ENCODE results near the gene SOX8. TPM values are rescaled to one million over a fixed set of nuclear protein-coding genes. Genes with fewer than 3 reads are reported as not detected.

Gene SOX8
- total RNA-seq, 2 experiments from 2014 or later, result 0.10 to 0.13 TPM

GRCh38 chr16:999677-1000076 is 18.1 kb downstream of the SOX8 start:
- no peak overlapping the region for H3K4me3 Mint-ChIP-seq
- H3K27ac Mint-ChIP-seq, result no peak overlapping the region
- H3K36me3 Mint-ChIP-seq (ENCODE audit: low read depth), result no peaks in the 10 kb centered on the region
- peaks cover 44% of the 10 kb centered on the region for H3K4me1 Mint-ChIP-seq
- ChIA-PET POLR2A (interaction anchor here (1.4 to 2.0 kb wide), 2 partner anchors 35 to 36 kb away, joined by 3 to 6 read pairs; no protein-coding TSS in a partner anchor), CTCF (no interaction called here)
- peaks cover 41% of the 10 kb centered on the region for H3K27me3 Mint-ChIP-seq
- DNase-seq, result no peak
- no peaks in the 10 kb centered on the region for H3K9me3 Mint-ChIP-seq

GRCh38 chr16:1000608-1001007 is 19.0 kb downstream of the SOX8 start:
- no peaks in the 10 kb centered on the region for H3K36me3 Mint-ChIP-seq (ENCODE audit: low read depth)
- CTCF ChIA-PET, result no interaction called here
- POLR2A ChIA-PET, result interaction anchor here (1.4 to 2.0 kb wide), 3 partner anchors 31 to 37 kb away, joined by 3 to 6 read pairs (median 4); no protein-coding TSS in a partner anchor

DNA sequence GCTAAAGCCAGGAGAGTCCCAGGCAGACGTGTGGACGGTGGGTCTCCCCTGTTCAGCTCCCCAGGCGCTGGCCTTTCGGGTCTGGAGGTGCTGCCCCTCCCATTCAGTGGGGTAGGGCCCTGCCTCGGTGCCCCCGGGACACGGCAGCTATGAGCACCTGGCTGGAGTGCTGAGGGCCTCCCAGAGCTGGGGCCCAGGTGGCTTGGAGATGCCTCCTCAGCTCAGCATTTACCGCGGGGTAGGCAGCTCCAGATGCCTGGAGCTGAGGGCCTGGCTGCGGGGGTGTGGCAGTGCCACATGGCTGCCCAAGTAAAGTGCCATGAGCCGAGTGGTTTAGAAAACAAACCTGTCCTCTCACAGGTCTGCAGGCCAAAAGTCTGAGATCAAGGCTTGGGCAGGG is 19.5 kb downstream of the SOX8 start:
- ChIA-PET CTCF (no interaction called here), POLR2A (interaction anchor here (1.4 kb wide), 2 partner anchors 31 to 38 kb away, joined by 3 to 4 read pairs; no protein-coding TSS in a partner anchor)
- no peaks in the 10 kb centered on the region for H3K9me3 Mint-ChIP-seq
- peaks cover 31% of the 10 kb centered on the region for H3K27me3 Mint-ChIP-seq
- H3K36me3 Mint-ChIP-seq (ENCODE audit: low read depth), result no peaks in the 10 kb centered on the region
- no peak for DNase-seq
- H3K4me1 Mint-ChIP-seq, result peaks cover 44% of the 10 kb centered on the region
- no peak overlapping the region for H3K4me3 Mint-ChIP-seq
- no peak overlapping the region for H3K27ac Mint-ChIP-seq

More at GRCh38 chr16:1000608-1001007, 19.0 kb downstream of the SOX8 start:
- Mint-ChIP-seq H3K4me1 (peaks cover 44% of the 10 kb centered on the region), H3K27me3 (peaks cover 36% of the 10 kb centered on the region), H3K27ac (no peak overlapping the region), H3K4me3 (no peak overlapping the region), H3K9me3 (no peaks in the 10 kb centered on the region)
- no peak for DNase-seq

GRCh38 chr16:1002399-1003166 is 21.0 kb downstream of the SOX8 start:
- POLR2A ChIA-PET, result interaction anchor here (1.1 to 1.2 kb wide), 2 partner anchors 22 to 39 kb away, joined by 4 read pairs; partner anchors contain the start of gene SOX8

DNA sequence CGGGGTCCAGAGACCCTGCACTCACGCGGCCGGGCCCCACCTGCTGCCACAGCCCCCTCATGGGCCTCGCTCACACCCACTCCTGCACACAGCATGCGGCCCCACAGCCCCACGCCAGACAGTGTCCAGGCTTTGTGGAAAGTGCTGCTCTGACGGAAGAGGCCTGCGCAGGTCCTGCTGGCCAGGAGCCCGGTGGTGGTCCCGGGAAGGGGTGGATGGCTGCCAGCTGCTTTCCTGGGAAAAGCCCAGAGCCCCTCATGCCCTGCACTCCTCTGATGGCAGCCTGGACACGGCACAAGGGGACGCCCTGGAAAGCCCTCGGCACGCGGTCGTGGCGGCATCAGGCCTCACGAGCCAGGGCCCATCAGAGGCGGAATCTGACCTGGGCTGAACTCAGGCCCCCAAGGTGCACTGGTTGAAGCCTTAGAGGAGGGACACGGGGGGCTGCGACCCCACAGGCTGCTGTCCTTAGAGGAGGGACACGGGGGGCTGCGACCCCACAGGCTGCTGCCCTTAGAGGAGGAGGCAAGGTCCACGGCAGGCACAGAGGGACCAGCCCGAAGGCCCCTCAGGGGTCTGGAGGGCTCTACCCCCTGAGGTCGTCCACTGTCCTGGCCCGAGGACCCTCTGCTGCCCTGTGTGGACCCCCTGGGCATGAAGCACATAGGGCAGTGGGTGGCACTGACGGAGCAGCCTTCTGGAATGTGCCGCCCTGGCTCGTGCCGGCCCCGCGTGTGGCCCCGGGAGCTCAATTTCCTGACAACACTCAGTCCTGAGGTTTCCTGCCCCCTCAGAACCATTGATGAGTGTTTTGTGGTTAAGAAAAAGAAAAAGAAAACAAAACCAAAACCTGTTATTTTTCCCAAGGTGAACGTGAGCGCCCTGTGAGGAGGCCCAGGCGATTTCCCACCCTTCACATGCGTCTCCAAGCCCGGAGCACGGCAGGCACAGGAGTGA is 22.1 kb downstream of the SOX8 start:
- peaks cover 11% of the 10 kb centered on the region for H3K27me3 Mint-ChIP-seq
- peaks cover 22% of the 10 kb centered on the region for H3K4me1 Mint-ChIP-seq
- POLR2A ChIA-PET, result interaction anchor here (1.0 to 1.4 kb wide), 5 partner anchors 8 to 417 kb away, joined by 3 to 4 read pairs (median 3); partner anchors contain the start of gene SOX8
- H3K36me3 Mint-ChIP-seq (ENCODE audit: low read depth), result no peaks in the 10 kb centered on the region
- CTCF ChIA-PET, result interaction anchor here (0.6 kb wide), 1 partner anchor 40 kb away, joined by 5 read pairs; no protein-coding TSS in a partner anchor
- peak overlapping the region; percentile 57 for H3K4me3 Mint-ChIP-seq
- peak; percentile 67 for DNase-seq
- H3K27ac Mint-ChIP-seq, result peak overlapping the region; percentile 66
- H3K9me3 Mint-ChIP-seq, result no peaks in the 10 kb centered on the region

More at GRCh38 chr16:1002399-1003166, 21.0 kb downstream of the SOX8 start:
- peaks cover 33% of the 10 kb centered on the region for H3K4me1 Mint-ChIP-seq
- no peak overlapping the region for H3K27ac Mint-ChIP-seq
- H3K9me3 Mint-ChIP-seq, result no peaks in the 10 kb centered on the region
- no peaks in the 10 kb centered on the region for H3K36me3 Mint-ChIP-seq (ENCODE audit: low read depth)
- DNase-seq, result peak; percentile 68
- peaks cover 21% of the 10 kb centered on the region for H3K27me3 Mint-ChIP-seq
- CTCF ChIA-PET, result no interaction called here
- H3K4me3 Mint-ChIP-seq, result no peak overlapping the region

GRCh38 chr16:1005286-1005685 is 23.7 kb downstream of the SOX8 start:
- H3K9me3 Mint-ChIP-seq, result no peaks in the 10 kb centered on the region
- DNase-seq, result no peak
- ChIA-PET POLR2A (interaction anchor here (0.6 kb wide), 1 partner anchor 700 kb away, joined by 3 read pairs; no protein-coding TSS in a partner anchor), CTCF (no interaction called here)
- H3K27ac Mint-ChIP-seq, result no peak overlapping the region
- H3K36me3 Mint-ChIP-seq (ENCODE audit: low read depth), result no peaks in the 10 kb centered on the region
- H3K4me1 Mint-ChIP-seq, result peaks cover 18% of the 10 kb centered on the region
- H3K4me3 Mint-ChIP-seq, result no peak overlapping the region
- H3K27me3 Mint-ChIP-seq, result peaks cover 13% of the 10 kb centered on the region

- Mint-ChIP-seq H3K27ac (no peak overlapping the region), H3K4me3 (no peak overlapping the region), H3K9me3 (no peaks in the 10 kb centered on the region), H3K4me1 (peaks cover 18% of the 10 kb centered on the region), H3K36me3 (ENCODE audit: low read depth) (no peaks in the 10 kb centered on the region), H3K27me3 (peaks cover 9% of the 10 kb centered on the region)
- no peak for DNase-seq
- CTCF ChIA-PET, result no interaction called here
- POLR2A ChIA-PET, result interaction anchor here (2.0 kb wide), 1 partner anchor 42 kb away, joined by 5 read pairs; no protein-coding TSS in a partner anchor
Observed at GRCh38 chr16:1006781-1007180, 25.2 kb downstream of the SOX8 start.

DNA sequence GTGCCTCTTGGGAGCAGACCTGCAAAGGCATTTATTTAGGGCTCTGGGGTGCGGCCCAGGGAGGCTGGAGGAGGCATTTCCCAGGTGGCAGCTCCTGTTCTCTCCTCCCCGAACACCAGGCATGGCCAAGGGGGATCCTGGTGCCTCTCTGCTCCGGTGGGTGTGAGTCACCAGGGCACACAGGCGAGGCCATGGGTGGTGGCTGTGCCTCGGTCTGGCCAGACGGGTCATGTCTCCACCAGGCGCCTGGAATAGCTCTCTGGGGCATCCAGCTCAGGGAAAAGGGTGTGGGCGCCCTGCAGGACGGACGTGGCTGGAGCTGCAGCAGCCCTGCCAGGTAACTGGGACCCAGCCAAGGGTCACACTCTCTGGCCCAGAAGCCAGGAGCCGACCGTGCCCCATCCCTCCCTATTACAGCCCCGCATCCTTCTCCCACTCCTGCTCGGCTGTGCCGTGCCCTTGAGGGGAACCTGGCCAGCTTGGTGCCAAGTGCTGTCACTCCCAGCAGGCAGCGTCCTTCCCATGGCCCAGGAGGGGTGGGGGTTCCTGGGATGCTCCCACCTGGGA is 25.8 kb downstream of the SOX8 start:
- no peaks in the 10 kb centered on the region for H3K36me3 Mint-ChIP-seq (ENCODE audit: low read depth)
- no peak overlapping the region for H3K4me3 Mint-ChIP-seq
- peaks cover 9% of the 10 kb centered on the region for H3K27me3 Mint-ChIP-seq
- CTCF ChIA-PET, result no interaction called here
- no peak for DNase-seq
- peaks cover 18% of the 10 kb centered on the region for H3K4me1 Mint-ChIP-seq
- POLR2A ChIA-PET, result interaction anchor here (2.0 kb wide), 1 partner anchor 43 kb away, joined by 5 read pairs; no protein-coding TSS in a partner anchor
- H3K27ac Mint-ChIP-seq, result no peak overlapping the region
- H3K9me3 Mint-ChIP-seq, result no peaks in the 10 kb centered on the region

- Mint-ChIP-seq H3K9me3 (no peaks in the 10 kb centered on the region), H3K27ac (no peak overlapping the region), H3K4me1 (peaks cover 11% of the 10 kb centered on the region), H3K27me3 (peaks cover 7% of the 10 kb centered on the region), H3K36me3 (ENCODE audit: low read depth) (no peaks in the 10 kb centered on the region), H3K4me3 (no peak overlapping the region)
- ChIA-PET CTCF (no interaction called here), POLR2A (interaction anchor here (2.0 kb wide), 1 partner anchor 44 kb away, joined by 5 read pairs; no protein-coding TSS in a partner anchor)
- DNase-seq, result no peak
Observed at GRCh38 chr16:1008085-1008484, 26.5 kb downstream of the SOX8 start.

DNA sequence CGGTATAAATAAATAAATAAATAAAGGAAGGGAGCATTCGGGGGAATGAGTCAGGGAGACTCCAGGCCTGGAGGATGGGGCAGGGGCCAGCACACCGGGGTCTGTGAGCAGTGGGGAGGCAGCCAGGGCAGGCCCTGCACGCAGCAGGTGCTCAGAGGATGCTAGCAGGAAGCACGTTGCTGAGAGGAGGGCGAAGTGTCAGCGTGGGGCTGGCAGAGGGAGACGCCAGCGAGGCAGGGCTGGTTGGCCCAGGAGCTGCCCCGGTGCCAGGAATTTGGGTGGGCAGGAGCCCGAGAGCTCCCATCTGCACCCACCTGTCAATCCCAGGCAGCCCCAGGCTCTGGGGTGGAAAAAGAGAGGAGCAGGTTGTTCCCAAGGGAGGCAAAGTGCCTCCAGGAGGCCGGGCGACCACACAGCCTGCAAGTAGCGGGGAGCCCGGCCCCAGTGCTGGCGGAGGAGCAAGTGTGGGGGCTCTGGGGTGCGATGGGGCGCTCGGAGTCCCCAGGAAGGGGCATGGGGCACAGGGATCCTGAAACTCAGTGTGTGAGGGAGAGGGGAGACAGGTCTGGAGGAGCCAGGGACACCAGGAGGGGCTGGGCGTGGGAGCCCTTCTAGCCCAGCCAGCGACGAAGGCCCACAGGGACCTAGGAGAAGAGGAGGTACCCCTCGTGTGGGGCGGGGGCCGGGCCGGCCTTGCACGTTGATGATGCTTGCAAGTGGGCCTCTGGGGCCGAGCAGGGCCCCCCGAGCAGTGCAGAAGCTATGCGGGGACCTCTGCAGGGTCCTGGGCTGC is 28.0 kb downstream of the SOX8 start:
- H3K4me1 Mint-ChIP-seq, result peaks cover under 1% of the 10 kb centered on the region
- no peak overlapping the region for H3K27ac Mint-ChIP-seq
- H3K27me3 Mint-ChIP-seq, result peaks cover 7% of the 10 kb centered on the region
- H3K36me3 Mint-ChIP-seq (ENCODE audit: low read depth), result no peaks in the 10 kb centered on the region
- H3K9me3 Mint-ChIP-seq, result no peaks in the 10 kb centered on the region
- H3K4me3 Mint-ChIP-seq, result no peak overlapping the region
- ChIA-PET CTCF (no interaction called here), POLR2A (no interaction called here)
- DNase-seq, result no peak

DNA sequence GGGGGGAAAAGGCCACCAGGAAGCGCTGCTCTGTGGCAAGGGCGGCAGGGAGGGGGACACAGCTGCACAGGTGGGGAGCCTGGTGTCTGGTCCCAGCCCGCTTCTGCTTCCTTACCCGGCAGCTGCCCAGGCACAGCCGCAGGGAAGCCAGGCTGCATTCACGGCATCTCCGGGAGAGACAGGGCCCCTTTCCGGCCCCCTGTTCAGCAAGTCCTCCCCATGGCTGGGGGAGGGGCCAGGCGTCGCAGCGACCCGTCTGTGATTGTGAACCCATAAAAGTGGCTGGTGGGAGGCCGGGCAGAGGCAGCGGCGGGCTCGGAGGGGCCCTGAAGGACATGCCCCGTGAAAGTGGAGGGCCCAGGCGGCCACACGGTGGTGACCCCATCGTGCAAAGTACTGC is 28.7 kb downstream of the SOX8 start:
- CTCF ChIA-PET, result no interaction called here
- Mint-ChIP-seq H3K27me3 (peaks cover 6% of the 10 kb centered on the region), H3K4me1 (no peaks in the 10 kb centered on the region), H3K36me3 (ENCODE audit: low read depth) (no peaks in the 10 kb centered on the region), H3K27ac (no peak overlapping the region), H3K4me3 (no peak overlapping the region), H3K9me3 (no peaks in the 10 kb centered on the region)
- POLR2A ChIA-PET, result no interaction called here
- DNase-seq, result no peak

GRCh38 chr16:1010815-1011214 is 29.2 kb downstream of the SOX8 start:
- Mint-ChIP-seq H3K27ac (no peak overlapping the region), H3K4me3 (no peak overlapping the region), H3K36me3 (ENCODE audit: low read depth) (no peaks in the 10 kb centered on the region), H3K4me1 (no peaks in the 10 kb centered on the region), H3K27me3 (peaks cover 3% of the 10 kb centered on the region), H3K9me3 (no peaks in the 10 kb centered on the region)
- ChIA-PET POLR2A (no interaction called here), CTCF (no interaction called here)
- no peak for DNase-seq
